ENCODE data around the gene PCMTD2.

DNA sequence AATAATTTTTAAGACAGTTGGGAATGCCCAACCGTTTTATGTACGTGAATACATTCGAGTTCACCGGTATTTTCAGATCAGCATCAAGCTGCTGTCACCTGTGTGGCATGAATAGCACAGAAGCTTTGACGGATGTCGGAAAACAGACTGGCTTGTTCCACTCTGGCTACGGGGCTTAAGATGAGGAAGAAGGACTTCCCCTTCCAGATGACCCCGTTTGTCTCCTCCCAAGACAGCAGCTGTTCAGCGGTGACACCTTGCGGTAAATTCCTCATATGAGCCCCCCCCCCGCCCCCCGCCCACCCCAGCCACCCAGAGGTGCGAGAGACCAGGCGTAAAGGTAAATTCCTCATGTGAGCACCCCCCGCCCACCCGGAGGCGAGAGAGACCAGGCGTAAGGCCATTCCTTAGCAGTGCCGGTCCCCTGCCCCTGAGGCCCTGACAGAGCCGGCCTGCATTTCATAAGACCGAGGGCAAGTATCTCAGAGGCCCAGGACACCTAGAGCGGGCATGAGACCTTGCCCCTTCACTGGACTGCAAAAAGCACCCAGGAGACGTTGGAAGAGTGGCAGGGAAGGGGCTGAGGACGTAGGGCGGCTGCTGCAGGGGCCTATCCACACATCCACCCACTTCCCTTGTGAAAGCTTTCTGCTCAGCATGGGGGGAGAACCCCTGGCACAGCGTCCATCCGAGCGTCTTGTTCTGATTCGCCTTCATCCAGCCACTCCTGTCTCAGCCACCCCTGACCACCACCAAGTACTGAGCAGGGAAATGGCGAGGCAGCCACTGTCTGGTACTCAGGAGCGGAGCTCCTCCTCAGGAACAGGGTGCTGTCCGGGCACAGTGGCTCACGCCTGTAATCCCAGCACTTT is 7.3 kb upstream of the PCMTD2 start:
- TF ChIP-seq, protein P1, sequence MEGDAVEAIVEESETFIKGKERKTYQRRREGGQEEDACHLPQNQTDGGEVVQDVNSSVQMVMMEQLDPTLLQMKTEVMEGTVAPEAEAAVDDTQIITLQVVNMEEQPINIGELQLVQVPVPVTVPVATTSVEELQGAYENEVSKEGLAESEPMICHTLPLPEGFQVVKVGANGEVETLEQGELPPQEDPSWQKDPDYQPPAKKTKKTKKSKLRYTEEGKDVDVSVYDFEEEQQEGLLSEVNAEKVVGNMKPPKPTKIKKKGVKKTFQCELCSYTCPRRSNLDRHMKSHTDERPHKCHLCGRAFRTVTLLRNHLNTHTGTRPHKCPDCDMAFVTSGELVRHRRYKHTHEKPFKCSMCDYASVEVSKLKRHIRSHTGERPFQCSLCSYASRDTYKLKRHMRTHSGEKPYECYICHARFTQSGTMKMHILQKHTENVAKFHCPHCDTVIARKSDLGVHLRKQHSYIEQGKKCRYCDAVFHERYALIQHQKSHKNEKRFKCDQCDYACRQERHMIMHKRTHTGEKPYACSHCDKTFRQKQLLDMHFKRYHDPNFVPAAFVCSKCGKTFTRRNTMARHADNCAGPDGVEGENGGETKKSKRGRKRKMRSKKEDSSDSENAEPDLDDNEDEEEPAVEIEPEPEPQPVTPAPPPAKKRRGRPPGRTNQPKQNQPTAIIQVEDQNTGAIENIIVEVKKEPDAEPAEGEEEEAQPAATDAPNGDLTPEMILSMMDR (conservative IDR thresholded peaks at IDR 0.05; ENCODE audit: low read length), result no peak
- no peak for TF ChIP-seq EZH2phosphoT487 (IDR thresholded peaks at IDR 0.05; ENCODE audit: borderline replicate concordance, low read depth, low read length)

Measured in OCI-LY7 (cell line).